ENCODE data around the gene PET100. TPM values are rescaled to one million over a fixed set of nuclear protein-coding genes. Genes with fewer than 3 reads are reported as not detected.

Gene PET100
- polyA plus RNA-seq, 1 donor: 52.4 TPM

DNA sequence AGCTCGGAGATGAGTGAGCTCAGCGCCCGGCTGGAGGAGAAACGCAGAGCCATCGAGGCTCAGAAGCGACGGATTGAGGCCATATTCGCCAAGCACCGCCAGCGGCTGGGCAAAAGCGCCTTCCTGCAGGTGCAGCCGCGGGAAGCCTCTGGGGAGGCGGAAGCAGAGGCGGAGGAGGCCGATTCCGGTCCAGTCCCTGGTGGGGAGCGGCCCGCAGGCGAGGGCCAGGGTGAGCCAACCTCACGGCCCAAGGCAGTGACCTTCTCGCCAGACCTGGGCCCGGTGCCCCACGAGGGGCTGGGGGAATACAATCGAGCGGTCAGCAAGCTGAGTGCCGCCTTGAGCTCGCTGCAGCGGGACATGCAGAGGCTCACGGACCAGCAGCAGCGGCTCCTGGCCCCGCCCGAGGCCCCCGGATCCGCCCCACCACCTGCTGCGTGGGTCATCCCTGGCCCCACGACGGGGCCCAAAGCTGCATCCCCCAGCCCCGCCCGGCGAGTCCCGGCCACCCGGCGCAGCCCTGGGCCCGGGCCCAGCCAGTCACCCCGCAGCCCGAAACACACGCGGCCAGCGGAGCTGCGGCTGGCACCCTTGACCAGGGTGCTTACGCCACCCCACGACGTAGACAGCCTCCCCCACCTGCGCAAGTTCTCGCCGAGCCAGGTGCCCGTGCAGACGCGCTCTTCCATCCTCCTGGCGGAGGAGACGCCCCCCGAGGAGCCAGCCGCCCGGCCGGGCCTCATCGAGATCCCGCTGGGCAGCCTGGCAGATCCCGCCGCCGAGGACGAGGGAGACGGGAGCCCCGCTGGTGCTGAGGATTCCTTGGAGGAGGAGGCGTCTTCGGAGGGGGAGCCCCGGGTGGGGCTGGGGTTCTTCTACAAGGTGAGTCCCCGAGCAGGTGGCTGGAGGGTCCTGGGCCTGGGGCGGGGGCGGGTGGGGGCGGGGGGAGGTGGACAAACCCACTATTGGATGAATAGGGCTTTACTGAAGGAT is 17.0 kb upstream of the PET100 start:
- no peak for DNase-seq

DNA sequence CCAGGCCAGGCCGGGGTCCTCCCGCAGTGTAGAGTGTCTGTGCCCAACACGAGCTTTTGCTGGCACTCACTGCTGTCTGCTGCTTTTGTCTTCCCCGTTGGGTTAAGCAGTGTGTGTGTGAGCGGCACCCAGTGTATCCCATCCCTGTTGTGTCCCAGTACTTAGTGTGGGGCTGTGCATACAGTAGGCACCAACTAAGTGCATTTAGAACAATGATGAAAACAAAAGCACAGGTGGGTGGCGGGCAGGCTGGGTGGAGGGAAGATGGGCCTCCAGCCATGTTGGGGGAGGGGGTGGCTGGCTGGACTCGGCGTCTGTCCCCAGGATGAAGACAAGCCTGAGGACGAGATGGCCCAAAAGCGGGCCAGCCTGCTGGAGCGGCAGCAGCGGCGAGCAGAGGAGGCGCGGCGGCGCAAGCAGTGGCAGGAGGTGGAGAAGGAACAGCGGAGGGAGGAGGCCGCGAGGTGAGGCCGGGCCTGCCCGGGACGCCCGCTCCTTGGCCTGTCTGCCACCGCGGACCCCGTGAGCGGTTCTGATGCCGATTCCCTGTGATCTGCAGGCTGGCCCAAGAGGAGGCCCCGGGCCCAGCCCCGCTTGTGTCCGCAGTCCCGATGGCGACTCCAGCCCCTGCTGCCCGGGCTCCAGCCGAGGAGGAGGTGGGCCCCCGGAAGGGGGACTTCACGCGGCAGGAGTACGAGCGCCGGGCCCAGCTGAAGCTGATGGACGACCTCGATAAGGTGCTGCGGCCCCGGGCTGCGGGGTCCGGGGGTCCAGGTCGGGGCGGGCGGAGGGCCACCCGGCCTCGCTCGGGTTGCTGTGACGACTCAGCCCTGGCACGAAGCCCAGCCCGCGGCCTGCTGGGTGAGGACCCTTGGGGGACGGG is 14.5 kb upstream of the PET100 start:
- no peak for DNase-seq

DNA sequence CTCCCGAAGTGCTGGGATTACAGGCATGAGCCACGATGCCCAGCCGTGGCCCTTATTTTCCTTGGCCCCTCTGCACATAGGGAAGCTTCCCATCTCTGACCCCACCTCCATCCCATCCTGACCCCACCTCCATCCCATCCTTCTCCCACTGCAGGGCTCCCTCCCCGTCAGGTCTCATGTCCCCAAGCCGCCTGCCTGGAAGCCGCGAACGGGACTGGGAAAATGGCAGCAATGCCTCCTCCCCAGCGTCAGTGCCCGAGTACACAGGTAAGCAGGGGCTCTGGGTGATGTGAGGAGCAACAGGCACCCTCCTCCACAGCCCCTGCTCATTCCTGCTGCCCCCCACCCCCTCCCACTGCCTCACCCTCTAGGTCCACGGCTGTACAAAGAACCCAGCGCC is 12.4 kb upstream of the PET100 start:
- DNase-seq: no peak

DNA sequence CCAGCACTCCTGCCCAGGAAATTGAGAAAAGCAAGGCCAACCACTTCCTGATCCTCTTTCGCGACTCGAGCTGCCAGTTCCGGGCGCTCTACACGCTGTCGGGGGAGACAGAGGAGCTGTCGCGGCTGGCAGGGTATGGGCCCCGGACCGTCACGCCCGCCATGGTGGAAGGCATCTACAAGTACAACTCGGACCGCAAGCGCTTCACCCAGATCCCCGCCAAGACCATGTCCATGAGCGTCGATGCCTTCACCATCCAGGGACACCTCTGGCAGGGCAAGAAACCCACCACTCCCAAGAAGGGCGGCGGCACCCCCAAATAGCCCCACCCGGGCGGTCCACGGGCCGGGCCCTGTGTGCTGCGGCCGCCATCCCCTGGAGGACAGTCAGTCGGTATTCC is 11.9 kb upstream of the PET100 start:
- no peak for DNase-seq

DNA sequence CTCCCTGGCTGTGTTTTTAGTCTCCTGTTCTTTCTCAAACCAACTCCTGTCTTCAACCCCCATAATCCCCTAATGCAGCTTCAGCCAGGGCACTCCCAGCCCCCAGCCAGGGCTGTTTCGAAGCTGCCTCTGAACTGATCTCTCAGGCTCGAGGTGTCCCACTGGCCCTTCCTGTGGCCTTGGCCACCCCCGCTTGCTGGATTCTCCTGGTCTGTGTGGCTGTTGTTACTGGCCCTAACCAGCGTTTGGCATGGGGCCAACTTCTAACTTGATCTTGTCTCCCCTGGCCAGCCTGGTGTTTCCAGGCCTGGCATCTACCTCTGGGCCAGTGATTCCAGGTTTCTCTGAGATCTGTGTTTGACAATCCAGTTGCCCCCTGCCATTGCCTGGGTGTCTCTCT is 11.2 kb upstream of the PET100 start:
- no peak for DNase-seq

DNA sequence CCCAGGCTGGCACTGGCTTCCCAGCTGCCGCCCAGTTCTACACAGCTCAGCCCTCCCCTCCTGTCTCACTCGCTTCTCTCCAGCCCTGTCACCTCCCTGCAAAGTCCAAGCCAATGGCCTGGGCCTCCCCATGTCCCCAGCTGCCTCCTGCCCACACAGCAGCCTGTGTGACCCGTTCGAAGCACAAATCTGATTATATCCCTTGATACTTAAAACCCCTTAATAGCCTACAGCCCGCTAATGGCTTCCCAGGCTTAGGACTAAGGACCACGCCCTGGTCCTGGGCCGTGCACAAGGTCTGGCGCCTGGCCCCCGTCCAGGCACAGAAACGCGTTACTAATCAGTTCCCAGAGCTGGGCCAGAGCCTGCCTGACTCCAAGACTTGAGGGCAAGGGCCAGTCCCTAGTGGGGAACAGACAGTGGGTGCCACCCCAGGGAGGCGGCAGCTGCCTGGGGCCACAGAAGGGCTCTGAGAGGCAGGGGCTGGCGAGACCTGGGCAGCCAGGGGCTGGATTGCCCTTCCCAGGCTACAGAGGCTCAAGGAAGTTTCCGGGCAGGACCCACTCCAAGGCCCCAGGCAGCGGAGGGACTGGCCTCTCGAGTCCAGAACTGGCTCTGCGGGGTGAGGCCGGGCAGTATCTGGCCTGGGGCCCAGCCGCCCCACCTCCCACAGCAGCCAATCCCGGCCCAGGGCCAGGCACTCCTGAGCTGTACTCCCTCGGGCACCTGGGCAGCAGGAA is 10.7 kb upstream of the PET100 start:
- DNase-seq: no peak

DNA sequence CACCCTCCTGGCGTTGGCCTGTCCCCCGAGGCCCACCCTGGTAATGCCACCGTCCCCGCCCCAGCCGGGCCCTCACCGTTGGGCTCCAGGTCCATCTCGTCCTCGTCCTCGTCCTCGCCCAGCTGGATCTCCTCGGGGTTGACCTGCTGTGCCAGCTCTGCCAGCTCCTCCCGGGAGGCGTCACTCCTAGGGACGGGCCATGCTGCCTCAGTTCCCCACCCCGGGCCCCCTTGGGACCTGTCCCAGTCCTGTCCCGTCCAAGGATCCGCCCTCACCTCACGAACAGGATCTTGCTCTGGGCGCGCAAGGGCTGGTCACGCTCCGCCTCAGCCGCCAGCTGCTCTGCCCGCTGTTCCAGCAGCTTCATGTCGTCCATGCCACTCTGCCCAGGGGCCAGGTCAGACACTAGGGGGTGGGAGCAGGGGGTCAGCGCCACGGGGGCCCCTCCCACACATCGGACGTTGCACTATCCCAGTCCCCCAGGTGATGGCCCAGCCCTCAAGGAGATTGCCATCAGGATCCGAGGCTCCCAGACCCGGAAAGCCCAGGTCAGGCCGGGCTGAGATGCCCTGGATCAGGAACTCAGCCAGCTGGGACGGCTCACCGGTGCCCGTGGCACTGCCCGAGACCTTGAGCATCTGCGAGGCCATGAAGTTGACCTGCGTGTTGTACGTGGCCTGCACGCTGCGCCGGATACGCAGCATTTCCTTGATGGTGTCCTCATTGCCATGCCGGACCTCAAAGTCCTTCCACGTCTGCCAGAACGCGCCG is 9.7 kb upstream of the PET100 start:
- no peak for DNase-seq

DNA sequence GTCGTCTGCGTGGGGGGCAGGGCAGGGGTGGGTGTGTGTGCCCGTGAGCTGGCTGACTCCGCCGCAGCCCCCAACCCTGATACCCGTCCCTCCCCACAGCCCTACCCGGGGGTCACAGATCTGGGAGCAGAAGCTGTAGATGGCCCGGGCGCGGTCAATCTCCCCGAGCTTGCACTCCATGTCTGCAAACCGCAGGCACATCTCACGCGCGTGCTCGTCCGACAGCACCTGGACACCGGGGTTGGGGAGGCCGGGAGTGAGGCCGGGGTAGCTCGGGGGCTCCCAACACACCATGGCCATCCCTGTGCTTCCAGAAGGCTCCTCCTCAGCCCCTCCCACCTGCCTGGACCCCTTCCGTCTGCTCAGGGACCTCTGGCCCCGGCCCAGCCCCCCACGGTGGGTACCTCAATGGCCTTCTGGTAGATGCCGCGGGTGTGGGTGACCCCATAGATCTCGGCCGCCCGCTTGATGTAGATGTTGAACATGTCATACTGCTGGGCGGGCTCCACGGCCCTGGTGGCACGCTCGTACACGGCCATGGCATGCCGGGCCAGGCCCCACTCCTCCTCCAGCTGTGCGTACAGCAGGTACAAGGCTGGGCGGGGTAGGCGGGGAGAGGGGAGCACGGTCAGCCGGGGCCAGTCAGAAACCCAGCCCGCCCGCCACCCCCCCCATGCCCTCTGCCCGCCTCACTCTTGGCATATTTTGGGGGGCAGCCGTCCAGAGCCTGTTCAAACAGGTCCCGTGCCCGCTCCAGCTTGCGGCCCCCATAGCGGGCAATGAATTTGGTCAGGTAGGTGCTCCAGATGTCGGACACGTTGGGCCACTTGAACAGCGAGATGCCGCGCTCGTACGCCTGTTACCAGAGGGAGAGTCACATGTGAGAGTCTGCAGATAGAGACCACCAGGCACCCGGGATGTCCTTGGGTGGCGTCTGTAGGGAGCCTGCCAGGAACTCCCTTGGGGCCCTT is 8.9 kb upstream of the PET100 start:
- DNase-seq: no peak

DNA sequence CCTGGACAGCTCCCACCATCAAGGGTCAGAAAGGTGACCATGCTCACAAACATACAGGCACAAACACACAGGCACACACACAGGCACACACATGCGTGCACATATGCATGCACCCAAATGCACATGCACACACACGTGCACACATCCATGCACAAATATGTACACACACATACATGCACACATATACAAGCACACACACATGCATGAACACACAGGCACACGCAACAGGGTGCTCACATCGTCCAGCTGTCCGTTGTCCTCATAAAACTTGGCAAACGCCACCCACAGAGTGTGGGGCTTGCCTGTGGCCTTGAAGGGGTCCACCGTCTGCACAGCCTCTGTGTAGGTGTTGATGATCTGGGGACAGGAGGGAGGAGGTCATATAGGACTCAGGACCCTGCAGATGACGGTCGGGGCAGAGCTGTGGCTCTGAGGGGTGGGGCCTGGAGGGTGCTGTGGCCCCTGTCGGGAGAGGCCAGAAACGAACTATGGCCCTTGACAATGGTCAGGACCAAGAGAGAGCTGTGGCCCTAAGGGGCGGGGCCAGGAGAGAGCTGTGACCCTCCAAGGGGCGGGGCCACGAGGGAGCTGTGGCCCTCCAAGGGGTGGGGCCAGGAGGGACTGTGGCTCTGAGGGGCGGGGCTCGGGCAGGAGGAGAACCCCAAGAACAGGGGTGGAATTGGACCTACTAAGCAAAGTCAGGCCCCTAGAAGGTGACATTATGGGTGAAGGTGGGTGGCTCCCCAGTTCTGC is 6.5 kb upstream of the PET100 start:
- DNase-seq: no peak

DNA sequence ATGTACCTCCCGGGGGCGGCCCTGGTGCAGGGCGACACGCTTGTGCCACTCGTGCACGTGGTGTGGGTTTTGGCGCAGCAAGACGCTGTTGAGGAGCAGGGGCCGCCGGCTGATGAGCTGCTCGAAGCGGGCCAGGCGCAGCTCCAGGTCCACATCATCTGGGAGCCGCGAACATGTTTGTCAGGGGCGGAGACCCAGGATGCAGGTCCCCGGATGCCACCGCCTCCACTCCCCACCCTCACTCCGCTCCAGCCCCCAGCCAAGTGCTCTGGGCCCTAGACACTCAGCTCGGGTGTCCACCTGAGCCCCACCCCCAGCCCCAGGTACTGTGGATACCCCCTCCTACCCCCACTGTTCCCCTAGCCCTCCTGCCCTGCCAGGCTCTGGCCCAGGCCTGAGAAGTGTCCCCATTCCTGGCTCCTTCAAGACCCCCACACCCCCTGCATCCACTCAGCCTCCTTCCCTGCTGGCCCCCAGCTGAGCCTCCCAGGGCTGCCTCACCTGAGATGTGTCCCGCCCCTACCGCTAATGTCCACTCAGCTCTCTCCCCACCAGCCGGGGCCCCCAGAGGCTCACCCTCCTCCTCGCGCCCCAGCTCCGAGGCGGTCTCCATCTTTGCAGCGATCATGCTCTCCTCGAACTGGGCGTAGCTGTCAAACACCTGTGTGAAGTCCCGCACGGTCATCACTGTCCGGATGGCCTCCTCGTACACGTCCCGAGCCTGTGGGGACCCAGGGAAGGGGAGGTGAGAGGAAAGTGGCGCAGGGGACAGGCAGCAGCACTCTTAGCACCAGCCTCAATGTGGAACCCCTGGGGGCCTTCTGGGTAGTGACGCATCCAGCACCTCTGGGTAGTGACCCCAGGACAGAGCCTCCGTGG is 5.6 kb upstream of the PET100 start:
- no peak for DNase-seq

DNA sequence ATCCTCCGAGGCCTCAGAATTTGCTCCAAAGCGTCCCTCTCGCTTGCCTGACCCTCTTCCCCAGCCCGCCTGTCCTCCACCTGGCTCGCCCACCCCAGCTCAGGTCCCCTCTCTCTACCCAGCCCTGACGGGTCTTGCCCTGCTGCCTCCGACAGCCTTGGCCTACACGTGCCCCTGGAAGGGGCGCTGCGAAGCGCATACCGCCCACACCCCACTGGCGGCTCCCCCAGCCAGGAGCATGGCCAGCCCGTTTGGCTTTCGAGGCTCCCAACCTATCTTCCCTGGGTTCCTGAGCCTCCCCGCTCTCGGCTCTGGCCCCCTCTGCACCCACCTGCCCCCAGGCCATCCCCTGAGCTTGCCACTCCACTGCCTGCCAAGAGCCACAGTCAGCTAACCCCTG is 4.8 kb upstream of the PET100 start:
- DNase-seq: no peak

DNA sequence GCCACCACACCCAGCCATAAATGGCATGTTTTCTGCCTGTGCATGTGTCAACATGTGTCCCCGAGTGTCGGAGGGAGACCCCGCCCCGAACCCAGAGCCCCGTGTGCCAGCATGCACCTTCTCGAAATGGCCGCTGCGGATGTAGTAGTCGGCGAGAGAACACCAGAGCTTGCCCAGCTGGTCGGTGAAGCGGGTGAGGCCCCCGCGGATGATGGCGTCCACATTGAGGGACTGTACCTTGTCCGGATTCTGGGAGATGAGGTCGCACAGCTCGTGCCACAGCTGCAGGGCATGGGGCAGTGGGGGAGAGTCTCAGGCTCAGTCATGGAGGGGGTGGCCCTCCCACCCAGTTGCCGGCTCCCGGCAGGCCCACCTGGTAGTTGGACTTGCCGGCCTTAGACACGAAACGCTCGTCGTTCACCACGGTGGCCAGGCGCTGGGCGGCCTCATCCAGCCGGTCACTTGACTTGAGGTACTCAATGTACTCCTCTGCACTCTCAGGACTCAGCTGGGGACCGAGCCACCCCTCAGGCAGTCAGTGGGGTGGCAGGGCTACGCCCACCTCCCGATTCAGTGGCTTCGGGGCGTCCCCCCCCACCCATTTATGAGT is 3.7 kb upstream of the PET100 start:
- DNase-seq: no peak

DNA sequence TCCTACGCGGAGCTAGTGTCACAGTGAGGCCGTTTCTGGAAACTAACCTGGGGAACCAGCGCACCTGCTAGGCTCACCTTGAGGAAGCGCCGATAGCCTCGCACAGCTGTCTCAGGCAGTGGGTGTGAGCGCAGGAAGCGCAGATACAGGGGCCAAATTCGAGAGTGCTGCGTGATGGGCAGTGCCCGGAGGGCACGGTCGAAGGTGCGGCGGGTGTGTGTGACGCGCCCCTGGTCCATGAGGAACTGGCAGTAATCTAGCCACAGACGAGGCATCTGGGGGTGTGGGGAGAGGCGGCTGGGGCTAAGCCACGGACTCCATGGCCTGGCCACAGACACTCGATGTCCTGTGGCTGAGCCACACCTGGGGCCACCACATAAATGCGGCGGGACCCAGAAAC is 2.4 kb upstream of the PET100 start:
- DNase-seq: no peak

DNA sequence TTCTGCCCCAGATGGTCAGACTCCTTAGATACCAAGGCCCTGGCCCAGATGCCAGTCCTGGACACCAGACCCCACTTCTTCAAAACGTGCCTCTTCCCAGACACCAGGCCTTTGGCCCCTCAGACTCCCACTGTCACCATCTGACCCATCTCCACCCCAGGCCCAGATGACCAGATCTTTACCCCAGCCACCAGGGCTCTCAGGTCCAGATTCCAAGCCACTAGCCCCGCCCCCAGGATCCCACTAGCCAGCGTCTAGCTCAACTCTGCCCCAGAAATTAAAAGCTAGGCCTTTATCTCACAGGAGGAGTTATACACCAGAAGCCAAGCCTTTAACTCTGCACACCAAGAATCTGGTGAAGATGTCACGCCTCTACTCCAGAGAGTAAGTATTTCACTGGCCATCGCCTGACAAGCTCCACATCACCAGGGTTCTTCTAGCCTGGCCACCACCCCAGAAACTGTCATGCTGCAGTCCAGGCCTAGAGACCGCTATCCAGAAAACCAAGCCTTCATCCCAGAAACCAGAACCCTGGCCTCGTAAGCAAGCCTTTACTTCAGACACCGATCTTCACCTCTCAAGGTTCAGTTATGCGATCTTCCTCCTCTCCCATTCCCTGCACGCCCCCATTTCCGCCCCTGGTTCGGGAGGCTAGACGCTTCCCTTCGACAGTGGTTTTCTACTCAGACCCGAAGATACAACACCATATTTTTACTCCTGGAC is 843 bp upstream of the PET100 start:
- DNase-seq: no peak

DNA sequence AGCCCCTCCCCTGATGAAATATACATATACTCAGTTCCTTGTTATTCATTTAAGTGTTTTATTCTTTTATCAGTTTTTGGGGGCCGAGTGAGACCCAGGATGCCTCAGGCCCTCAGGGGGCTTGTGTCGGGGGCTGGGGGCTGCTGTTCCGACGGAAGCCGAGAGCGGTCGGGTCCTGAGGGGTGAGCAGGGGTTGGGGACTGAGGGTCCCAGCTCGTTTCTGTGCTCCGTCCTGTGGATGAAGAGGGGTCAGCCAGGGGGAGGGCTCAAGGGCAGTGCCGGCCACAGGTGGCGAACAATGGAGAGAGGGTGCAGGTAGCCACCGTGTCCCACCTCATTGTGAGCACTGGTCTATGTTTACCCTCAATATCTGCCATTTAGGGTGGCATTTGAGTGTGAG is 2.0 kb downstream of the PET100 start:
- DNase-seq: no peak

DNA sequence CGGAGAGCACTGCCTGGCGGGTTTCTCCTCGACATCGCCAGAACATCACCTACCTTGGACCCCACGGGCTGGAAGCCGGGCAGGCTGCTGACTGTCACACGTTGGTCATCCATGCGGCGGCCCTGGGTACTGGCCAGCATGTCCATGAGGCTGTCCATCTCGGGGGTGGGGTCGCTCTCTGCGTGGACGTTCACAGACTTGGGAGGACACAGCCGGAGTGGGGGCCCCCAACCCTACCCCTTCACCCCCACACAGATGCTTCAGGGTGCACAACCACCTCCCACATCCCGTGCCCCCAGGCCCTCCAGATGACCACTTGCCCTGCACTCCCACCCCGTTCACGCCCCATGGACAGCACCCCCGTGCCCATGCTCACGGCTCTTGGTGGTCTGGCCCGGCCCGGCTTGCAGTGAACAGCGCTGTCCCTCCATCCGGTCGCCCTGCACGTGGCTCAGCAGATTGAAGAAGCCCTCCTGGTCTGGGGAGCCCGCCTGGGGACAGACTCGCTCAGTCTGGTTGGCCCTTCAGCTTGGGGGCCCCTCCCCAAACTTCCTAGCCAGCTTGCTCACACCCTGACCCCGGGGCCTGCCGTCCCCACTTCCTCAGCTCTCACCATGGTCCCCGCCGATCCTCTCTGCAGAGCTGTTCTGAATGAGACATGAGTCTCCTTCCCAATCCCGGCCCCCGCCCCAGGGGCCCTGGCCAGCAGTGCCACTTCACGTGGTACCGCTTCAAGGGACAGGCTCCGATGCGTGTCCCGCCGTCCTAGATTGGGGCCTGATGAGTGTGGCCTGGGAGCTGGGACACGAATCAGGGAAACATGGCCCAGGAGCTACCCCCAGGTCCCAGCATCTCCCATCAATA is 3.0 kb downstream of the PET100 start:
- no peak for DNase-seq

DNA sequence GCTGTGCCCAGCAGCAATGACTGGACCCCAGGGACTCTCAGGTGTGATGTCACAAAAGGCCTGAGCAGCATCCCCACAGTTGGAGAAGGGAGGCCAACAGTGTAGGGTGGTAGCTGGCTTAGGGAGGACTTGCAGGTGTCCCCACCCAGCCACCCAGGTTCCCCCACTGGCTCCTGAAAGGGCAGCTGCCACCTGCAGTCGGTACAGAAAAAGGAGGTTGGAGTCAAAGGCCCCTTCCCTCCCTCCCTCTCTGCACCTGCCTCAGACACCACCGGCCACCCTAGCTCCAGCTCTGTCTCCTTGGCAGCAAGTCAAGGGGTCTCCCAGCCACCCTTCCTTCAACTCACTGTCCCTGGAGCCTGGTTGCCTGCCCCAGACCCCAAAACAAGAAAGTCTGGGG is 4.1 kb downstream of the PET100 start, which contains the start of gene PCP2:
PCP2 (minus strand) TSS at position 22 of the 400 bp plus-strand sequence. CDS start 262 bp downstream, outside the sequence.
- DNase-seq: no peak
